Measurements from ENCODE around the gene VWA1. TPM values are rescaled to one million over a fixed set of nuclear protein-coding genes. Genes with fewer than 3 reads are reported as not detected.
"Not testable (repeated sequence)": the region's sequence is repeated elsewhere in the genome, so short reads cannot be mapped to it uniquely, and the experiment has no call there.

The VWA1 gene
- polyA plus RNA-seq, 1 donor (not counting 4 experiments of a cell fraction or from before 2014, with no cell fraction given), result 6.5 TPM

GRCh38 chr1:1485755-1486317 lies 50.3 kb downstream of the VWA1 start:
- DNase-seq (ENCODE audit: low read depth, low spot score); H3K27ac ChIP-seq (ENCODE audit: control insufficient read depth, insufficient read depth, low read length); H3K4me3 ChIP-seq (ENCODE audit: control insufficient read depth in 2 of 3, extremely low read depth in 1 of 3, insufficient read depth in 2 of 3, low read depth in 1 of 3, low read length in 3 of 3); H2AFZ ChIP-seq (ENCODE audit: control insufficient read depth, low read length); H3K9ac ChIP-seq (ENCODE audit: control insufficient read depth, extremely low read depth, insufficient read depth, low read length); H3K79me2 ChIP-seq (ENCODE audit: control insufficient read depth, insufficient read depth, low read length); H3K27me3 ChIP-seq (ENCODE audit: control insufficient read depth, extremely low read depth, insufficient read depth, low read length); dilution Hi-C loops (cut with MboI; ENCODE audit: extremely low pct_ligation_motif_present, low sequenced_read_pairs); H3K4me1 ChIP-seq (ENCODE audit: control insufficient read depth, extremely low read depth, insufficient read depth, low read length); FAIRE-seq; H4K20me1 ChIP-seq (ENCODE audit: control insufficient read depth, extremely low read depth, insufficient read depth, low read length); H3K9me3 ChIP-seq (ENCODE audit: control insufficient read depth, low read depth, low read length); H3K9me1 ChIP-seq (ENCODE audit: control insufficient read depth, extremely low read depth, insufficient read depth, low read length); H3K4me2 ChIP-seq (ENCODE audit: control insufficient read depth, extremely low read depth, insufficient read depth, low read depth, low read length): not testable (repeated sequence)
- H3K36me3 ChIP-seq (ENCODE audit: control insufficient read depth in 2 of 2, extremely low read depth in 1 of 2, insufficient read depth in 2 of 2, low read length in 2 of 2), result peaks cover 19 to 40% of the 10 kb centered on the region in 2 experiments

- Histone ChIP-seq H3K9me1 (ENCODE audit: control insufficient read depth, extremely low read depth, insufficient read depth, low read length) (no peaks in the 10 kb centered on the region), H3K79me2 (ENCODE audit: control insufficient read depth, insufficient read depth, low read length) (peaks cover 4% of the 10 kb centered on the region), H3K27ac (ENCODE audit: control insufficient read depth, insufficient read depth, low read length) (no peak overlapping the region), H4K20me1 (ENCODE audit: control insufficient read depth, extremely low read depth, insufficient read depth, low read length) (no peaks in the 10 kb centered on the region), H3K9me3 (ENCODE audit: control insufficient read depth, low read depth, low read length) (no peaks in the 10 kb centered on the region), H3K4me3 (ENCODE audit: control insufficient read depth in 2 of 3, extremely low read depth in 1 of 3, insufficient read depth in 2 of 3, low read depth in 1 of 3, low read length in 3 of 3) (no peak overlapping the region), H3K9ac (ENCODE audit: control insufficient read depth, extremely low read depth, insufficient read depth, low read length) (no peak overlapping the region), H2AFZ (ENCODE audit: control insufficient read depth, low read length) (no peak overlapping the region), H3K4me2 (ENCODE audit: control insufficient read depth, extremely low read depth, insufficient read depth, low read depth, low read length) (no peak overlapping the region), H3K36me3 (ENCODE audit: control insufficient read depth in 2 of 2, extremely low read depth in 1 of 2, insufficient read depth in 2 of 2, low read length in 2 of 2) (peaks cover 31 to 50% of the 10 kb centered on the region in 2 experiments), H3K4me1 (ENCODE audit: control insufficient read depth, extremely low read depth, insufficient read depth, low read length) (no peaks in the 10 kb centered on the region), H3K27me3 (ENCODE audit: control insufficient read depth, extremely low read depth, insufficient read depth, low read length) (no peaks in the 10 kb centered on the region)
- TF ChIP-seq EZH2 (IDR thresholded peaks at IDR 0.05; ENCODE audit: low read length), result no peak
- no peak for TF ChIP-seq CTCF (optimal IDR thresholded peaks at IDR 0.05 in 1 of 3, IDR thresholded peaks at IDR 0.05 in 1 of 3, conservative IDR thresholded peaks at IDR 0.05 in 1 of 3; ENCODE audit: extremely low read depth in 1 of 3, insufficient read depth in 2 of 3, low read length in 3 of 3)
- FAIRE-seq (no peak), DNase-seq (ENCODE audit: low read depth, low spot score) (no peak)
- dilution Hi-C loops (cut with MboI; ENCODE audit: extremely low pct_ligation_motif_present, low sequenced_read_pairs), result no loop called here
These were observed 52.2 kb downstream of the VWA1 start for GRCh38 chr1:1487701-1488100.

- FAIRE-seq, result no peak
These were observed 53.7 kb downstream of the VWA1 start for GRCh38 chr1:1489231-1489630.

More at GRCh38 chr1:1489231-1489630, 53.7 kb downstream of the VWA1 start:
- TF ChIP-seq CTCF (optimal IDR thresholded peaks at IDR 0.05 in 1 of 3, IDR thresholded peaks at IDR 0.05 in 1 of 3, conservative IDR thresholded peaks at IDR 0.05 in 1 of 3; ENCODE audit: extremely low read depth in 1 of 3, insufficient read depth in 2 of 3, low read length in 3 of 3), result no peak
- TF ChIP-seq EZH2 (IDR thresholded peaks at IDR 0.05; ENCODE audit: low read length), result no peak
- peaks cover 26 to 44% of the 10 kb centered on the region in 2 experiments for H3K36me3 ChIP-seq (ENCODE audit: control insufficient read depth in 2 of 2, extremely low read depth in 1 of 2, insufficient read depth in 2 of 2, low read length in 2 of 2)
- no peaks in the 10 kb centered on the region for H4K20me1 ChIP-seq (ENCODE audit: control insufficient read depth, extremely low read depth, insufficient read depth, low read length)
- dilution Hi-C loops (cut with MboI; ENCODE audit: extremely low pct_ligation_motif_present, low sequenced_read_pairs), result no loop called here
- H3K9ac ChIP-seq (ENCODE audit: control insufficient read depth, extremely low read depth, insufficient read depth, low read length), result no peak overlapping the region
- no peaks in the 10 kb centered on the region for H3K4me1 ChIP-seq (ENCODE audit: control insufficient read depth, extremely low read depth, insufficient read depth, low read length)
- no peaks in the 10 kb centered on the region for H3K9me1 ChIP-seq (ENCODE audit: control insufficient read depth, extremely low read depth, insufficient read depth, low read length)
- no peak for DNase-seq (ENCODE audit: low read depth, low spot score)
- H3K9me3 ChIP-seq (ENCODE audit: control insufficient read depth, low read depth, low read length), result no peaks in the 10 kb centered on the region
- H3K79me2 ChIP-seq (ENCODE audit: control insufficient read depth, insufficient read depth, low read length), result no peaks in the 10 kb centered on the region
- H3K4me3 ChIP-seq (ENCODE audit: control insufficient read depth in 2 of 3, extremely low read depth in 1 of 3, insufficient read depth in 2 of 3, low read depth in 1 of 3, low read length in 3 of 3), result no peak overlapping the region
- no peak overlapping the region for H2AFZ ChIP-seq (ENCODE audit: control insufficient read depth, low read length)
- H3K4me2 ChIP-seq (ENCODE audit: control insufficient read depth, extremely low read depth, insufficient read depth, low read depth, low read length), result no peak overlapping the region
- no peak overlapping the region for H3K27ac ChIP-seq (ENCODE audit: control insufficient read depth, insufficient read depth, low read length)
- no peaks in the 10 kb centered on the region for H3K27me3 ChIP-seq (ENCODE audit: control insufficient read depth, extremely low read depth, insufficient read depth, low read length)
